Measurements from ENCODE around the gene CPAMD8.
"Not testable (repeated sequence)": the region's sequence is repeated elsewhere in the genome, so short reads cannot be mapped to it uniquely, and the experiment has no call there.

CPAMD8 gene

GRCh38 chr19:17037966-17038500 is 11.4 kb upstream of the CPAMD8 start:
- no peak for DNase-seq

GRCh38 chr19:17037184-17037583 is 10.6 kb upstream of the CPAMD8 start:
- no peak for DNase-seq

- no peak for DNase-seq
Measured at GRCh38 chr19:17036640-17037039, 10.0 kb upstream of the CPAMD8 start.

- no peak for DNase-seq
Measured at GRCh38 chr19:17035842-17036424, 9.3 kb upstream of the CPAMD8 start.

- no peak for DNase-seq
Measured at GRCh38 chr19:17031741-17032140, 5.1 kb upstream of the CPAMD8 start.

- no peak for DNase-seq
Measured at GRCh38 chr19:17027535-17027975, 945 bp upstream of the CPAMD8 start.

- no peak for DNase-seq
Measured at GRCh38 chr19:17025991-17026658, 485 bp downstream of the CPAMD8 start.

- no peak for DNase-seq
Measured at GRCh38 chr19:17025361-17025760, 1.2 kb downstream of the CPAMD8 start.

- not testable (repeated sequence) for DNase-seq
Measured at GRCh38 chr19:17024941-17025340, 1.7 kb downstream of the CPAMD8 start.

- no peak for DNase-seq
Measured at GRCh38 chr19:17023805-17024204, 2.8 kb downstream of the CPAMD8 start.

- no peak for DNase-seq
Measured at GRCh38 chr19:17022738-17023137, 3.9 kb downstream of the CPAMD8 start.

GRCh38 chr19:17021793-17022590 is 4.6 kb downstream of the CPAMD8 start:
- DNase-seq = no peak

GRCh38 chr19:17021328-17021727 is 5.3 kb downstream of the CPAMD8 start:
- no peak for DNase-seq

GRCh38 chr19:17020823-17021222 is 5.8 kb downstream of the CPAMD8 start:
- peak; percentile 7 for DNase-seq

- no peak for DNase-seq
Measured at GRCh38 chr19:17020385-17020784, 6.2 kb downstream of the CPAMD8 start.

- not testable (repeated sequence) for DNase-seq
Measured at GRCh38 chr19:17014212-17014861, 12.3 kb downstream of the CPAMD8 start.

- DNase-seq = no peak
Measured at GRCh38 chr19:17011485-17011884, 15.1 kb downstream of the CPAMD8 start.

- DNase-seq = no peak
Measured at GRCh38 chr19:17006579-17006978, 20.0 kb downstream of the CPAMD8 start.

GRCh38 chr19:17005000-17005399 is 21.6 kb downstream of the CPAMD8 start:
- no peak for DNase-seq

- no peak for DNase-seq
Measured at GRCh38 chr19:17004386-17004785, 22.2 kb downstream of the CPAMD8 start.

GRCh38 chr19:17002455-17002854 is 24.2 kb downstream of the CPAMD8 start:
- DNase-seq = no peak

GRCh38 chr19:17001603-17002183 is 24.9 kb downstream of the CPAMD8 start:
- DNase-seq = no peak

All from fibroblast of skin of right biceps (primary cell).